Measurements from ENCODE around the gene ASTN1.

Gene ASTN1

GRCh38 chr1:176961678-176962077, 202.8 kb downstream of the ASTN1 start:
- no peaks in the 10 kb centered on the region for H3K27me3 ChIP-seq (ENCODE audit: control insufficient read depth, insufficient read depth, low read length)
- H3K4me3 ChIP-seq (ENCODE audit: low read depth, low read length), result no peak overlapping the region
- no peaks in the 10 kb centered on the region for H3K36me3 ChIP-seq (ENCODE audit: control insufficient read depth, insufficient read depth, low read length)
- no peak overlapping the region for H3K9ac ChIP-seq (ENCODE audit: low read depth, low read length)
- H3K9me3 ChIP-seq (ENCODE audit: control insufficient read depth, insufficient read depth, low read length), result no peaks in the 10 kb centered on the region
- peaks cover 2% of the 10 kb centered on the region for H3K4me1 ChIP-seq (ENCODE audit: control insufficient read depth, insufficient read depth, low read length)

DNA sequence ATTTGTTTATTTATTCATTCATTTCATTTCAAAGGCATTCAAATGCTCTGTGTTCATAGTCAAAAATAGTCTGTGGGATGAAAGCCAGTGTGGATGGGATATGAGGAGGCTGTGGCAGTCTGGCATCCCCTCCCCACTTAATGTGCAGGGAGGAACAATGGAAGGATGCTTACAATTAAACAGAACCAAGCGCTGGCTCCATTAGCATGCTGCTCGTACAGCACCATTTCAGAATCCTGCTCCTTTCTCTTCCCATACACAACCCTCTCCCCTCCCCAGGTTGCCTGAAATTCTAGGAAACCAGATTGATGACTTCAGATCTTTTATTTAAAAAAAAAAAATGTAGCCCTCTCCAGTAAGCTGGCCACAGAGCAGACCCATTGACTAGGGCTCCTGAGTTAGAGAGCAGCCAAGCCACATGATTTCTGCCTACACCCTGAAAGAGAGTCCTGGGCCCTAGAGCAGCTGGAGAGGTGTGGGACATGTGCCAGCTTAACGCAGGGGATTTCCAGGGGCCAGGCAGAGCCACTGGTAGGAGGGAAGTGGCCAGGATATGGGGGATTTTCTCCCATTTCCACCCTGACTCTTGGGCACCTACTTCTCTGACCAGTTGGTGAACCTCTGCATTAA, 205.2 kb downstream of the ASTN1 start:
- Histone ChIP-seq H3K9me3 (ENCODE audit: control insufficient read depth, insufficient read depth, low read length) (no peaks in the 10 kb centered on the region), H3K36me3 (ENCODE audit: control insufficient read depth, insufficient read depth, low read length) (no peaks in the 10 kb centered on the region), H3K4me3 (ENCODE audit: low read depth, low read length) (no peak overlapping the region), H3K4me1 (ENCODE audit: control insufficient read depth, insufficient read depth, low read length) (peaks cover 2% of the 10 kb centered on the region), H3K27me3 (ENCODE audit: control insufficient read depth, insufficient read depth, low read length) (no peaks in the 10 kb centered on the region), H3K9ac (ENCODE audit: low read depth, low read length) (no peak overlapping the region)

DNA sequence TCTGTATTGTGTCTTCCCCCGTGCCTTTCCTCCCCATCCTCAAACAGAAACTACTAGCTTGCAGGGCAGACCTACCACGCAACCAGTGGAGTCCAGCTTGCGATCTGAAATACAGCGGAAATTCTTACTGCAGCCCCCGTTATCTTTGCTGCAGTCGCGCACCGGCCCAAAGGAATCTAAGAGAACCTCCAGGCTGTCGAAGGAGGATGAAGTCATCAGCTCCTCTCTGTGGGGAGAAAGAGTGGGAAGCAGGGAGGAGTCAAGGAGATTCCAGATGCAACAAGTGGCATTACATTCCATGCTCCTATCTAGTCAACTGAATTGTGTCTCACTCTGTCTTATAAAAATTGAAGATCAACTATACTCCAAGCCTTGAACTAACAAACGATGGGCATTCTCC, 206.9 kb downstream of the ASTN1 start:
- Histone ChIP-seq H3K27me3 (ENCODE audit: control insufficient read depth, insufficient read depth, low read length) (no peaks in the 10 kb centered on the region), H3K4me1 (ENCODE audit: control insufficient read depth, insufficient read depth, low read length) (peaks cover 2% of the 10 kb centered on the region), H3K9me3 (ENCODE audit: control insufficient read depth, insufficient read depth, low read length) (no peaks in the 10 kb centered on the region), H3K36me3 (ENCODE audit: control insufficient read depth, insufficient read depth, low read length) (no peaks in the 10 kb centered on the region), H3K4me3 (ENCODE audit: low read depth, low read length) (no peak overlapping the region), H3K9ac (ENCODE audit: low read depth, low read length) (no peak overlapping the region)

- Histone ChIP-seq H3K4me3 (ENCODE audit: low read depth, low read length) (no peak overlapping the region), H3K4me1 (ENCODE audit: control insufficient read depth, insufficient read depth, low read length) (peaks cover 3% of the 10 kb centered on the region), H3K27me3 (ENCODE audit: control insufficient read depth, insufficient read depth, low read length) (peaks cover 3% of the 10 kb centered on the region), H3K9ac (ENCODE audit: low read depth, low read length) (no peak overlapping the region), H3K36me3 (ENCODE audit: control insufficient read depth, insufficient read depth, low read length) (no peaks in the 10 kb centered on the region), H3K9me3 (ENCODE audit: control insufficient read depth, insufficient read depth, low read length) (no peaks in the 10 kb centered on the region)
These were observed 210.3 kb downstream of the ASTN1 start for GRCh38 chr1:176954242-176954641.

- H3K36me3 ChIP-seq (ENCODE audit: control insufficient read depth, insufficient read depth, low read length), result no peaks in the 10 kb centered on the region
- H3K4me1 ChIP-seq (ENCODE audit: control insufficient read depth, insufficient read depth, low read length), result peaks cover 4% of the 10 kb centered on the region
- no peaks in the 10 kb centered on the region for H3K9me3 ChIP-seq (ENCODE audit: control insufficient read depth, insufficient read depth, low read length)
- H3K4me3 ChIP-seq (ENCODE audit: low read depth, low read length), result no peak overlapping the region
- peaks cover 4% of the 10 kb centered on the region for H3K27me3 ChIP-seq (ENCODE audit: control insufficient read depth, insufficient read depth, low read length)
- no peak overlapping the region for H3K9ac ChIP-seq (ENCODE audit: low read depth, low read length)
These were observed 213.7 kb downstream of the ASTN1 start for GRCh38 chr1:176950736-176951324.

DNA sequence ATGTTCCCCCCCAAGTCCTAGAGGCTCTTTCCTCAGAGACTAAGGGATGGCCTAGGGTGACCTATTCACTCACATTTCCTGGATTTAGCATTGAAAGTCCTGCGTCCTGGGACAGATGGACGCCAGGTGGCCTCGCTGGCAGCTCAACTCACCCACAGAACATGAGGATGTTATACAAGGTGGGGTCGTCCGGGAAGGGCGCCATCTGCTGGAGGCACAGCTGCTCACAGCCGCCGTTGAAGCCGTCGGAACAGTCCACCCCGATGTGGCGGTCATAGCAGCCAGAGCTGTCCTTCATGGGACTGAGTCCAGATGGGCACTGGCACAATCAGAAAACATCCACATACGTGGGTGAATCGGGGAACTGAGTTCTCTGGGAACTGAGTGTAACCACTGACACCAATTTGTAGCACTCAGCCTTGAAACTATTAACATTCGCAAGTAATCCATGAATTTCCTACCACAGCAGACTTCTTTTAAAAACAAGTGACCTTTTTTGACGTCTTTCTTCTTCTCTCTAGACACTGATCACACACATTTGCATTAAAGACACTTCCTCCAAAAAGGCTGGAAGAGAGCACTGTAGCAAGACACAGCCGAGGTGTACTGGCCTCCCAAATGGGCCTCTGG, 215.4 kb downstream of the ASTN1 start:
- Histone ChIP-seq H3K4me3 (ENCODE audit: low read depth, low read length) (no peak overlapping the region), H3K27me3 (ENCODE audit: control insufficient read depth, insufficient read depth, low read length) (peaks cover 4% of the 10 kb centered on the region), H3K4me1 (ENCODE audit: control insufficient read depth, insufficient read depth, low read length) (peaks cover 4% of the 10 kb centered on the region), H3K9ac (ENCODE audit: low read depth, low read length) (no peak overlapping the region), H3K9me3 (ENCODE audit: control insufficient read depth, insufficient read depth, low read length) (no peaks in the 10 kb centered on the region), H3K36me3 (ENCODE audit: control insufficient read depth, insufficient read depth, low read length) (no peaks in the 10 kb centered on the region)

GRCh38 chr1:176944606-176945005, 219.9 kb downstream of the ASTN1 start:
- H3K9ac ChIP-seq (ENCODE audit: low read depth, low read length), result no peak overlapping the region
- no peaks in the 10 kb centered on the region for H3K36me3 ChIP-seq (ENCODE audit: control insufficient read depth, insufficient read depth, low read length)
- no peak overlapping the region for H3K4me3 ChIP-seq (ENCODE audit: low read depth, low read length)
- peaks cover 4% of the 10 kb centered on the region for H3K27me3 ChIP-seq (ENCODE audit: control insufficient read depth, insufficient read depth, low read length)
- H3K9me3 ChIP-seq (ENCODE audit: control insufficient read depth, insufficient read depth, low read length), result no peaks in the 10 kb centered on the region
- H3K4me1 ChIP-seq (ENCODE audit: control insufficient read depth, insufficient read depth, low read length), result peaks cover 4% of the 10 kb centered on the region

GRCh38 chr1:176943783-176944182, 220.7 kb downstream of the ASTN1 start:
- Histone ChIP-seq H3K4me1 (ENCODE audit: control insufficient read depth, insufficient read depth, low read length) (no peaks in the 10 kb centered on the region), H3K9ac (ENCODE audit: low read depth, low read length) (no peak overlapping the region), H3K27me3 (ENCODE audit: control insufficient read depth, insufficient read depth, low read length) (no peaks in the 10 kb centered on the region), H3K9me3 (ENCODE audit: control insufficient read depth, insufficient read depth, low read length) (no peaks in the 10 kb centered on the region), H3K36me3 (ENCODE audit: control insufficient read depth, insufficient read depth, low read length) (no peaks in the 10 kb centered on the region), H3K4me3 (ENCODE audit: low read depth, low read length) (no peak overlapping the region)

GRCh38 chr1:176942346-176942745, 222.2 kb downstream of the ASTN1 start:
- no peaks in the 10 kb centered on the region for H3K4me1 ChIP-seq (ENCODE audit: control insufficient read depth, insufficient read depth, low read length)
- H3K9me3 ChIP-seq (ENCODE audit: control insufficient read depth, insufficient read depth, low read length), result no peaks in the 10 kb centered on the region
- no peaks in the 10 kb centered on the region for H3K36me3 ChIP-seq (ENCODE audit: control insufficient read depth, insufficient read depth, low read length)
- no peak overlapping the region for H3K9ac ChIP-seq (ENCODE audit: low read depth, low read length)
- H3K4me3 ChIP-seq (ENCODE audit: low read depth, low read length), result no peak overlapping the region
- H3K27me3 ChIP-seq (ENCODE audit: control insufficient read depth, insufficient read depth, low read length), result no peaks in the 10 kb centered on the region

GRCh38 chr1:176939993-176940392, 224.5 kb downstream of the ASTN1 start:
- Histone ChIP-seq H3K4me3 (ENCODE audit: low read depth, low read length) (no peak overlapping the region), H3K9me3 (ENCODE audit: control insufficient read depth, insufficient read depth, low read length) (no peaks in the 10 kb centered on the region), H3K27me3 (ENCODE audit: control insufficient read depth, insufficient read depth, low read length) (no peaks in the 10 kb centered on the region), H3K36me3 (ENCODE audit: control insufficient read depth, insufficient read depth, low read length) (no peaks in the 10 kb centered on the region), H3K4me1 (ENCODE audit: control insufficient read depth, insufficient read depth, low read length) (no peaks in the 10 kb centered on the region), H3K9ac (ENCODE audit: low read depth, low read length) (no peak overlapping the region)

- Histone ChIP-seq H3K9me3 (ENCODE audit: control insufficient read depth, insufficient read depth, low read length) (no peaks in the 10 kb centered on the region), H3K9ac (ENCODE audit: low read depth, low read length) (no peak overlapping the region), H3K36me3 (ENCODE audit: control insufficient read depth, insufficient read depth, low read length) (no peaks in the 10 kb centered on the region), H3K4me1 (ENCODE audit: control insufficient read depth, insufficient read depth, low read length) (no peaks in the 10 kb centered on the region), H3K27me3 (ENCODE audit: control insufficient read depth, insufficient read depth, low read length) (no peaks in the 10 kb centered on the region), H3K4me3 (ENCODE audit: low read depth, low read length) (no peak overlapping the region)
These were observed 226.1 kb downstream of the ASTN1 start for GRCh38 chr1:176938375-176938774.

- H3K4me1 ChIP-seq (ENCODE audit: control insufficient read depth, insufficient read depth, low read length), result no peaks in the 10 kb centered on the region
These were observed 230.1 kb downstream of the ASTN1 start for GRCh38 chr1:176934370-176934769.

More at GRCh38 chr1:176934370-176934769, 230.1 kb downstream of the ASTN1 start:
- Histone ChIP-seq H3K27me3 (ENCODE audit: control insufficient read depth, insufficient read depth, low read length) (no peaks in the 10 kb centered on the region), H3K36me3 (ENCODE audit: control insufficient read depth, insufficient read depth, low read length) (no peaks in the 10 kb centered on the region), H3K9ac (ENCODE audit: low read depth, low read length) (no peak overlapping the region), H3K4me3 (ENCODE audit: low read depth, low read length) (no peak overlapping the region), H3K9me3 (ENCODE audit: control insufficient read depth, insufficient read depth, low read length) (no peaks in the 10 kb centered on the region)

Measured in iPS-15b (cell line).